OCI-LY7 (cell line): ENCODE measurements around the gene ZNF407. TPM values are rescaled to one million over a fixed set of nuclear protein-coding genes. Genes with fewer than 3 reads are reported as not detected.

ENCODE experiments used
- BruUV-seq: library from RNA; stranded (reverse); fragments of 400-500 nt; replicated peaks from 2 replicates; lab custom pipeline; 2021; lab: Mats Ljungman, UMichigan
- CTCF ChIA-PET: fragments of 300-600 bp; sonication (Branson Sonifier 250); formaldehyde crosslinking; loops from one replicate; lab custom pipeline; 2022; ENCODE audit warnings: antibody characterized with exemption; ENCODE audit not compliant: unreplicated experiment; lab: Charles Lee
- POLR2A ChIA-PET: fragments of 300-600 bp; sonication (Branson Sonifier 250); formaldehyde crosslinking; loops from one replicate; lab custom pipeline; 2022; ENCODE audit warnings: antibody characterized with exemption; lab: Charles Lee
- DNase-seq: peaks from one replicate; pipeline ENCODE4 v3.0.0-alpha.2; 2015; ENCODE audit warnings: low spot score
- H2AFZ ChIP-seq: fragments of 200-600 bp; sonication (generic), shearing (Covaris generic); 2 replicates; pipeline ENCODE4 v1.6.1; 2014; ENCODE audit warnings: mild to moderate bottlenecking, antibody characterized with exemption, low read length, moderate library complexity
- H3K27ac ChIP-seq: fragments of 200-600 bp; sonication (generic); 2 replicates; pipeline ENCODE4 v1.5.1; 2014; ENCODE audit warnings: mixed run types, low read depth, mild to moderate bottlenecking, moderate library complexity, low read length, inconsistent platforms; ENCODE audit not compliant: poor library complexity, severe bottlenecking
- H3K36me3 ChIP-seq: fragments of 200-600 bp; sonication (generic); 2 replicates; pipeline ENCODE4 v1.6.1; 2014; ENCODE audit warnings: mild to moderate bottlenecking, antibody characterized with exemption, low read length, moderate library complexity, mixed read lengths; ENCODE audit not compliant: insufficient read depth
- H3K4me1 ChIP-seq: fragments of 200-600 bp; sonication (generic); 2 replicates; pipeline ENCODE4 v1.5.1; 2014; ENCODE audit warnings: mild to moderate bottlenecking, low read length; ENCODE audit not compliant: insufficient read depth, poor library complexity, severe bottlenecking
- H3K4me2 ChIP-seq: fragments of 200-600 bp; sonication (generic); 2 replicates; pipeline ENCODE4 v1.6.1; 2014; ENCODE audit warnings: mild to moderate bottlenecking, low read length
- H3K4me3 ChIP-seq: fragments of 200-600 bp; sonication (generic); 2 replicates; pipeline ENCODE4 v1.5.1; 2014; ENCODE audit warnings: mild to moderate bottlenecking, low read depth, low read length; ENCODE audit not compliant: poor library complexity, severe bottlenecking
- H3K79me2 ChIP-seq: fragments of 200-600 bp; sonication (generic); 2 replicates; pipeline ENCODE4 v1.6.1; 2016; ENCODE audit warnings: low read depth, mild to moderate bottlenecking, low read length, moderate library complexity, mixed read lengths; ENCODE audit not compliant: insufficient read depth
- H3K9me2 ChIP-seq: fragments of 200-600 bp; sonication (generic); 2 replicates; pipeline ENCODE4 v1.6.1; 2016; ENCODE audit warnings: mild to moderate bottlenecking, low read length, mixed read lengths; ENCODE audit not compliant: insufficient read depth
- H3K9me3 ChIP-seq: fragments of 200-600 bp; sonication (generic); 2 replicates; pipeline ENCODE4 v1.6.1; 2014; ENCODE audit warnings: mild to moderate bottlenecking, mixed run types, low read length, mixed read lengths
- H4K20me1 ChIP-seq: fragments of 200-600 bp; sonication (generic); 2 replicates; pipeline ENCODE4 v1.6.1; 2014; ENCODE audit warnings: mild to moderate bottlenecking, antibody characterized with exemption, low read length, moderate library complexity, mixed read lengths; ENCODE audit not compliant: insufficient read depth
- CTCF ChIP-seq: fragments of 200-600 bp; sonication (generic); conservative IDR thresholded peaks from 2 replicates; pipeline ENCODE4 v1.5.1; 2014; ENCODE audit warnings: mild to moderate bottlenecking, antibody characterized with exemption, low read length, moderate library complexity, mixed read lengths
- EZH2phosphoT487 ChIP-seq: fragments of 200-600 bp; sonication (generic); IDR thresholded peaks from 2 replicates; pipeline ENCODE4 v1.6.1; 2018; ENCODE audit warnings: low read depth, borderline replicate concordance, mild to moderate bottlenecking, mixed run types, antibody characterized with exemption, low read length, moderate library complexity, mixed read lengths
- intact Hi-C: fragments of 100-400 bp; cut with micrococcal nuclease; formaldehyde crosslinking; loops from one replicate; pipeline ENCODE4 v1.10.0; 2022; ENCODE audit not compliant: unreplicated experiment
- total RNA-seq, 2 experiments: library from RNA; depleted of rRNA in 1 of 2; stranded (reverse); fragments of >200 nt in 1 of 2; shearing (Covaris generic) in 1 of 2; gene quantifications; 2 replicates each; pipeline ENCODE4 v1.2.3, GENCODE V29; 2014 to 2022

Gene ZNF407
- total RNA-seq, 2 experiments from 2014 or later = 8.9 to 11.9 TPM

- TF ChIP-seq EZH2phosphoT487 (no peak), CTCF (no peak)
- BruUV-seq = no TSS peak
- H3K9me3 ChIP-seq = no peaks in the 10 kb centered on the region
- no peak overlapping the region for H3K4me3 ChIP-seq
- POLR2A ChIA-PET = no interaction called here
- H4K20me1 ChIP-seq = no peaks in the 10 kb centered on the region
- H3K4me2 ChIP-seq = no peak overlapping the region
- CTCF ChIA-PET = no interaction called here
- H3K79me2 ChIP-seq = no peaks in the 10 kb centered on the region
- H3K27ac ChIP-seq = no peak overlapping the region
- no peaks in the 10 kb centered on the region for H3K36me3 ChIP-seq
- no peak overlapping the region for H2AFZ ChIP-seq
- DNase-seq = no peak
- intact Hi-C loops = no loop called here
- no peaks in the 10 kb centered on the region for H3K4me1 ChIP-seq
- no peaks in the 10 kb centered on the region for H3K9me2 ChIP-seq
Observed at GRCh38 chr18:74760436-74760835, 162.8 kb downstream of the ZNF407 start.

GRCh38 chr18:74766251-74766650 lies 168.6 kb downstream of the ZNF407 start:
- no TSS peak for BruUV-seq
- TF ChIP-seq CTCF (no peak), EZH2phosphoT487 (no peak)
- ChIA-PET POLR2A (no interaction called here), CTCF (no interaction called here)
- H3K9me3 ChIP-seq = no peaks in the 10 kb centered on the region
- no peaks in the 10 kb centered on the region for H3K36me3 ChIP-seq
- H3K79me2 ChIP-seq = no peaks in the 10 kb centered on the region
- no peak overlapping the region for H3K4me3 ChIP-seq
- H3K9me2 ChIP-seq = no peaks in the 10 kb centered on the region
- H4K20me1 ChIP-seq = no peaks in the 10 kb centered on the region
- H3K4me2 ChIP-seq = no peak overlapping the region
- intact Hi-C loops = no loop called here
- no peak overlapping the region for H2AFZ ChIP-seq
- H3K4me1 ChIP-seq = no peaks in the 10 kb centered on the region
- no peak for DNase-seq
- H3K27ac ChIP-seq = no peak overlapping the region

DNA sequence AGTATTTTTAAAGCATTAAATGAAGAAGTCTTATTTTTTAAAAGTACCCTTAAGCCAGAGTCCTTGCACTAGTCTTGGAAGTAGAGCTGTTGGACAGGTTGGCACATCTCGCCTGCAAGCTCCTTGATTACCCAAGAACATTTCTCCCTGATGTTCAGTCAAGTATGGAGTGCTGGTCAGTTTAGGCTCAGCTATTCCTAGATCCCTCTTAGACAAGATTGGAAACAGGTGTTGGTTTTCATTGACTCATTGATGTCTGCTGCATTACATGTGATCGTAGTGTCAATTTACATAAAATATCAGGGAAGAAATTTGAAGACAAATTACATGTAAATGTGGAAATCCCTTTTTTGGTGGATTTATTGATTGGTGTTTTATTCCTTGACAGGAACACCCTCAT lies 170.4 kb downstream of the ZNF407 start:
- Histone ChIP-seq H3K4me3 (no peak overlapping the region), H3K79me2 (no peaks in the 10 kb centered on the region), H3K4me2 (no peak overlapping the region), H4K20me1 (no peaks in the 10 kb centered on the region), H3K9me3 (no peaks in the 10 kb centered on the region), H3K9me2 (no peaks in the 10 kb centered on the region), H3K27ac (no peak overlapping the region), H2AFZ (no peak overlapping the region), H3K36me3 (no peaks in the 10 kb centered on the region), H3K4me1 (no peaks in the 10 kb centered on the region)
- TF ChIP-seq EZH2phosphoT487 (no peak), CTCF (no peak)
- no peak for DNase-seq
- POLR2A ChIA-PET = no interaction called here
- CTCF ChIA-PET = no interaction called here
- intact Hi-C loops = no loop called here
- BruUV-seq = no TSS peak
